Parietal lobe (tissue), 1 donor: ENCODE results near the gene LAG3. TPM values are rescaled to one million over a fixed set of nuclear protein-coding genes. Genes with fewer than 3 reads are reported as not detected.

Experiments used
- total RNA-seq: library from RNA; depleted of rRNA; stranded (reverse); fragments of >200 nt; gene quantifications from one replicate; pipeline ENCODE4 v1.2.3, GENCODE V29; 2014

The LAG3 gene
- not detected for total RNA-seq

GRCh38 chr12:6772331-6772695 lies at the start of gene LAG3:
Gene LAG3 (plus strand): TSS chr12:6772520. CDS start chr12:6772853, 333 bp downstream.

GRCh38 chr12:6723607-6724408 lies 48.5 kb upstream of the LAG3 start, which contains the start of gene COPS7A:
Gene COPS7A (plus strand): TSS chr12:6724046. CDS start chr12:6724657, 611 bp downstream.

GRCh38 chr12:6752921-6753771 lies 19.2 kb upstream of the LAG3 start, which contains the start of gene MLF2:
Gene MLF2 (minus strand): TSS chr12:6753141. CDS start chr12:6752334, 807 bp downstream.

GRCh38 chr12:6765634-6766581 lies 6.4 kb upstream of the LAG3 start, which contains the start of gene PTMS:
Gene PTMS (plus strand): TSS chr12:6766363. CDS start chr12:6766706, 343 bp downstream.

GRCh38 chr12:6788972-6789924 lies 16.9 kb downstream of the LAG3 start, which contains the start of gene CD4:
Gene CD4 (plus strand): TSS chr12:6789528. CDS start chr12:6800139, 10,611 bp downstream.

GRCh38 chr12:6821591-6822425 lies 49.5 kb downstream of the LAG3 start, which contains the start of gene GPR162:
Gene GPR162 (plus strand): TSS chr12:6821821. CDS start chr12:6823899, 2,078 bp downstream.

Other genes starting within 250 kb of the LAG3 start
- 1,745 TPM for gene GAPDH, start 238.0 kb upstream of the LAG3 start, total RNA-seq
- 6.6 TPM for gene IFFO1, start 216.5 kb upstream of the LAG3 start, total RNA-seq
- 18.5 TPM for gene NOP2, start 204.2 kb upstream of the LAG3 start, total RNA-seq
- gene CHD4, start 165.1 kb upstream of the LAG3 start, total RNA-seq, result 210 TPM
- 0.94 TPM for gene LPAR5, start 136.6 kb upstream of the LAG3 start, total RNA-seq
- gene ACRBP, start 125.1 kb upstream of the LAG3 start, total RNA-seq, result 1.6 TPM
- 83.6 TPM for gene ING4, start 109.4 kb upstream of the LAG3 start, total RNA-seq
- 32.2 TPM for gene ZNF384, start 83.1 kb upstream of the LAG3 start, total RNA-seq
- gene PIANP, start 71.7 kb upstream of the LAG3 start, total RNA-seq, result 4.1 TPM
- 39.4 TPM for gene COPS7A, start 48.5 kb upstream of the LAG3 start, total RNA-seq
- 110 TPM for gene MLF2, start 19.4 kb upstream of the LAG3 start, total RNA-seq
- 64.5 TPM for gene PTMS, start 6.2 kb upstream of the LAG3 start, total RNA-seq
- 1.9 TPM for gene CD4, start 17.0 kb downstream of the LAG3 start, total RNA-seq
- gene GPR162, start 49.3 kb downstream of the LAG3 start, total RNA-seq, result 57.0 TPM
- 25.7 TPM for gene P3H3, start 55.9 kb downstream of the LAG3 start, total RNA-seq
- 5.9 TPM for gene GNB3, start 68.4 kb downstream of the LAG3 start, total RNA-seq
- 4.1 TPM for gene CDCA3, start 78.8 kb downstream of the LAG3 start, total RNA-seq
- 64.8 TPM for gene USP5, start 79.6 kb downstream of the LAG3 start, total RNA-seq
- gene TPI1, start 95.0 kb downstream of the LAG3 start, total RNA-seq, result 181 TPM
- gene SPSB2, start 100.8 kb downstream of the LAG3 start, total RNA-seq, result 2.8 TPM
- 8.5 TPM for gene LRRC23, start 132.3 kb downstream of the LAG3 start, total RNA-seq
- gene ENO2, start 142.1 kb downstream of the LAG3 start, total RNA-seq, result 146 TPM
- gene ATN1, start 155.4 kb downstream of the LAG3 start, total RNA-seq, result 22.5 TPM
- gene RNU7-1, start 171.3 kb downstream of the LAG3 start, total RNA-seq, result not detected
- gene C12orf57, start 171.5 kb downstream of the LAG3 start, total RNA-seq, result 295 TPM
- 3.4 TPM for gene PTPN6, start 178.8 kb downstream of the LAG3 start, total RNA-seq
- 104 TPM for gene PHB2, start 198.1 kb downstream of the LAG3 start, total RNA-seq
- 39.4 TPM for gene EMG1, start 198.4 kb downstream of the LAG3 start, total RNA-seq
- 15.0 TPM for gene LPCAT3, start 246.0 kb downstream of the LAG3 start, total RNA-seq